OCI-LY1 (cell line): Measurements from ENCODE around the gene RBM20.

Source experiments
- H2AFZ ChIP-seq: fragments of 200-600 bp; sonication (generic), shearing (Covaris generic); 2 replicates; pipeline ENCODE4 v1.6.0; 2014; ENCODE audit warnings: antibody characterized with exemption, mild to moderate bottlenecking, low read length
- H3F3A ChIP-seq: fragments of 200-600 bp; sonication (generic), shearing (Covaris generic); 2 replicates; pipeline ENCODE4 v1.6.0; 2014; ENCODE audit warnings: mild to moderate bottlenecking, antibody characterized with exemption, low read length, moderate library complexity; ENCODE audit not compliant: insufficient read depth
- H3K27ac ChIP-seq: fragments of 200-600 bp; sonication (generic); 2 replicates; pipeline ENCODE4 v1.5.1; 2014; ENCODE audit warnings: low read length, mixed run types, mild to moderate bottlenecking, low read depth; ENCODE audit not compliant: poor library complexity, severe bottlenecking
- H3K27me3 ChIP-seq: fragments of 200-600 bp; sonication (generic); 2 replicates; pipeline ENCODE4 v1.6.0; 2014; ENCODE audit warnings: antibody characterized with exemption, mild to moderate bottlenecking, low read length, moderate library complexity; ENCODE audit not compliant: insufficient read depth
- H3K36me3 ChIP-seq: fragments of 200-600 bp; sonication (generic); 2 replicates; pipeline ENCODE4 v1.6.1; 2014; ENCODE audit warnings: mild to moderate bottlenecking, antibody characterized with exemption, low read length, moderate library complexity, mixed read lengths; ENCODE audit not compliant: insufficient read depth
- H3K4me1 ChIP-seq: fragments of 200-600 bp; sonication (generic); 2 replicates; pipeline ENCODE4 v1.5.1; 2014; ENCODE audit warnings: mild to moderate bottlenecking, low read length, moderate library complexity; ENCODE audit not compliant: insufficient read depth, severe bottlenecking
- H3K4me2 ChIP-seq: fragments of 200-600 bp; sonication (generic), shearing (Covaris generic); 2 replicates; pipeline ENCODE4 v1.6.1; 2014; ENCODE audit warnings: low read length
- H3K4me3 ChIP-seq: fragments of 200-600 bp; sonication (generic); 2 replicates; pipeline ENCODE4 v1.5.1; 2014; ENCODE audit warnings: low read length, low read depth, mild to moderate bottlenecking, mixed read lengths; ENCODE audit not compliant: poor library complexity, severe bottlenecking
- H3K79me2 ChIP-seq: fragments of 200-600 bp; shearing (Covaris generic); 2 replicates; pipeline ENCODE4 v1.6.1; 2016; ENCODE audit warnings: mixed run types, low read length, mixed read lengths; ENCODE audit not compliant: insufficient read depth
- H3K9ac ChIP-seq: fragments of 200-600 bp; sonication (generic), shearing (Covaris generic); 2 replicates; pipeline ENCODE4 v1.6.1; 2014; ENCODE audit warnings: mild to moderate bottlenecking, low read length, mixed read lengths
- H3K9me2 ChIP-seq: fragments of 200-600 bp; sonication (generic), shearing (Covaris generic); 2 replicates; pipeline ENCODE4 v1.6.1; 2014; ENCODE audit warnings: low read depth, mild to moderate bottlenecking, low read length, mixed read lengths
- H3K9me3 ChIP-seq: fragments of 200-600 bp; shearing (Covaris generic); 2 replicates; pipeline ENCODE4 v1.6.1; 2014; ENCODE audit warnings: low read length, mixed read lengths
- H4K20me1 ChIP-seq: fragments of 200-600 bp; sonication (generic), shearing (Covaris generic); 2 replicates; pipeline ENCODE4 v1.6.0; 2016; ENCODE audit warnings: mild to moderate bottlenecking, low read length; ENCODE audit not compliant: insufficient read depth
- CTCF ChIP-seq: fragments of 200-600 bp; sonication (generic), shearing (Covaris generic); IDR thresholded peaks from 2 replicates; pipeline ENCODE4 v1.5.1; 2017; ENCODE audit warnings: mild to moderate bottlenecking, antibody characterized with exemption, low read length, moderate library complexity, mixed read lengths
- EZH2 ChIP-seq: fragments of 200-600 bp; sonication (generic), shearing (Covaris generic); IDR thresholded peaks from 2 replicates; pipeline ENCODE4 v1.8.0; 2017; ENCODE audit warnings: borderline replicate concordance, mixed run types, mild to moderate bottlenecking, antibody characterized with exemption, low read length, moderate library complexity, mixed read lengths

RBM20 gene

GRCh38 chr10:110762109-110762848 lies 118.1 kb downstream of the RBM20 start:
- Histone ChIP-seq H3K9me3 (no peaks in the 10 kb centered on the region), H3K9me2 (no peaks in the 10 kb centered on the region), H3K79me2 (no peaks in the 10 kb centered on the region), H3K4me3 (no peak overlapping the region), H3K27me3 (no peaks in the 10 kb centered on the region), H2AFZ (no peak overlapping the region), H3K36me3 (no peaks in the 10 kb centered on the region; the same call in 1 of the 2 replicates), H3K9ac (no peak overlapping the region), H3K4me2 (no peak overlapping the region), H4K20me1 (no peaks in the 10 kb centered on the region), H3F3A (no peaks in the 10 kb centered on the region), H3K27ac (no peak overlapping the region), H3K4me1 (peaks cover 11% of the 10 kb centered on the region)
- TF ChIP-seq EZH2 = no peak
- TF ChIP-seq CTCF = no peak

- no peaks in the 10 kb centered on the region for H4K20me1 ChIP-seq
- no peaks in the 10 kb centered on the region for H3K9me2 ChIP-seq
- H3K4me3 ChIP-seq = no peak overlapping the region
- H3K36me3 ChIP-seq = no peaks in the 10 kb centered on the region; the same call in 1 of the 2 replicates
- no peak overlapping the region for H3K9ac ChIP-seq
- TF ChIP-seq CTCF (no peak), EZH2 (no peak)
- H3K4me1 ChIP-seq = peaks cover 11% of the 10 kb centered on the region
- H3K4me2 ChIP-seq = no peak overlapping the region
- no peaks in the 10 kb centered on the region for H3F3A ChIP-seq
- no peaks in the 10 kb centered on the region for H3K9me3 ChIP-seq
- H3K27me3 ChIP-seq = no peaks in the 10 kb centered on the region
- no peak overlapping the region for H2AFZ ChIP-seq
- H3K79me2 ChIP-seq = no peaks in the 10 kb centered on the region
- H3K27ac ChIP-seq = no peak overlapping the region
These were observed 118.7 kb downstream of the RBM20 start for GRCh38 chr10:110762849-110763211.

GRCh38 chr10:110764378-110764777 lies 120.2 kb downstream of the RBM20 start:
- Histone ChIP-seq H4K20me1 (no peaks in the 10 kb centered on the region), H3K27ac (no peak overlapping the region), H3K9me3 (no peaks in the 10 kb centered on the region), H3K9ac (no peak overlapping the region), H3K79me2 (no peaks in the 10 kb centered on the region), H3K27me3 (no peaks in the 10 kb centered on the region), H2AFZ (no peak overlapping the region), H3K9me2 (no peaks in the 10 kb centered on the region), H3F3A (no peaks in the 10 kb centered on the region), H3K36me3 (no peaks in the 10 kb centered on the region; the same call in 1 of the 2 replicates), H3K4me3 (no peak overlapping the region), H3K4me1 (peaks cover 13% of the 10 kb centered on the region), H3K4me2 (no peak overlapping the region)
- TF ChIP-seq CTCF (no peak), EZH2 (no peak)
